Measurements from ENCODE around the gene ZNF621. TPM values are rescaled to one million over a fixed set of nuclear protein-coding genes. Genes with fewer than 3 reads are reported as not detected.

ZNF621 gene
- total and polyA plus RNA-seq, 4 donors = 3.3 to 11.5 (median 7.0) TPM

GRCh38 chr3:40511031-40511718 is 13.6 kb upstream of the ZNF621 start:
- no peak overlapping the region for H3K27ac ChIP-seq (ENCODE audit: low read depth in 1 of 2, low read length in 2 of 2)
- H3K9ac ChIP-seq (ENCODE audit: low read depth in 1 of 2, low read length in 2 of 2) = no peak overlapping the region
- no peak overlapping the region for H3K4me3 ChIP-seq (ENCODE audit: low read depth in 1 of 3, low read length in 3 of 3)
- H3K36me3 ChIP-seq (ENCODE audit: control insufficient read depth in 4 of 4, insufficient read depth in 3 of 4, low read depth in 1 of 4, low read length in 3 of 4) = peaks cover 0 to 6% (median 4%) of the 10 kb centered on the region in 4 donors
- 90% methylated on average over 1 of the region's 1 CpG for WGBS
- no peaks in the 10 kb centered on the region for H3K9me3 ChIP-seq (ENCODE audit: control insufficient read depth in 4 of 4, low read length in 3 of 4)
- peaks cover 0 to 5% (median 1%) of the 10 kb centered on the region in 4 donors for H3K4me1 ChIP-seq (ENCODE audit: control insufficient read depth in 4 of 4, insufficient read depth in 4 of 4, low read length in 3 of 4)
- TF ChIP-seq JUND (IDR thresholded peaks at IDR 0.05) (no peak), NR2F2 (IDR thresholded peaks at IDR 0.05) (no peak), SP1 (IDR thresholded peaks at IDR 0.05) (no peak), HNF4A (conservative IDR thresholded peaks at IDR 0.05) (no peak), TAF1 (conservative IDR thresholded peaks at IDR 0.05) (no peak), GABPA (IDR thresholded peaks at IDR 0.05 in 1 of 2, conservative IDR thresholded peaks at IDR 0.05 in 1 of 2) (no peak), RAD21 (IDR thresholded peaks at IDR 0.05) (no peak), EGR1 (IDR thresholded peaks at IDR 0.05; ENCODE audit: low read depth in 2 of 2) (no peak)
- DNase-seq (ENCODE audit: low spot score) = no peak
- no peaks in the 10 kb centered on the region for H3K27me3 ChIP-seq (ENCODE audit: control insufficient read depth in 4 of 4, insufficient read depth in 4 of 4, low read length in 3 of 4)

- Histone ChIP-seq H3K9ac (ENCODE audit: low read depth in 1 of 2, low read length in 2 of 2) (no peak overlapping the region), H3K9me3 (ENCODE audit: control insufficient read depth in 4 of 4, low read length in 3 of 4) (no peaks in the 10 kb centered on the region), H3K36me3 (ENCODE audit: control insufficient read depth in 4 of 4, insufficient read depth in 3 of 4, low read depth in 1 of 4, low read length in 3 of 4) (peaks cover 4 to 8% (median 7%) of the 10 kb centered on the region in 4 donors), H3K27me3 (ENCODE audit: control insufficient read depth in 4 of 4, insufficient read depth in 4 of 4, low read length in 3 of 4) (no peaks in the 10 kb centered on the region), H3K4me1 (ENCODE audit: control insufficient read depth in 4 of 4, insufficient read depth in 4 of 4, low read length in 3 of 4) (no peaks in the 10 kb centered on the region), H3K27ac (ENCODE audit: low read depth in 1 of 2, low read length in 2 of 2) (no peak overlapping the region), H3K4me3 (ENCODE audit: low read depth in 1 of 3, low read length in 3 of 3) (no peak overlapping the region)
- TF ChIP-seq RAD21 (IDR thresholded peaks at IDR 0.05) (no peak), ZBTB33 (IDR thresholded peaks at IDR 0.05) (no peak), MAX (IDR thresholded peaks at IDR 0.05) (no peak), YY1 (IDR thresholded peaks at IDR 0.05) (no peak), JUND (IDR thresholded peaks at IDR 0.05) (no peak), REST (IDR thresholded peaks at IDR 0.05) (no peak)
- WGBS = 96% methylated on average over 5 of the region's 5 CpGs
- DNase-seq (ENCODE audit: low spot score) = no peak
These were observed 8.6 kb upstream of the ZNF621 start for GRCh38 chr3:40516201-40516600.

GRCh38 chr3:40518067-40518466 is 6.7 kb upstream of the ZNF621 start:
- H3K36me3 ChIP-seq (ENCODE audit: control insufficient read depth in 4 of 4, insufficient read depth in 3 of 4, low read depth in 1 of 4, low read length in 3 of 4) = peaks cover 1 to 8% (median 7%) of the 10 kb centered on the region in 4 donors
- no peak overlapping the region for H3K9ac ChIP-seq (ENCODE audit: low read depth in 1 of 2, low read length in 2 of 2)
- no peak overlapping the region for H3K4me3 ChIP-seq (ENCODE audit: low read depth in 1 of 3, low read length in 3 of 3)
- no peak overlapping the region for H3K27ac ChIP-seq (ENCODE audit: low read depth in 1 of 2, low read length in 2 of 2)
- no peaks in the 10 kb centered on the region for H3K27me3 ChIP-seq (ENCODE audit: control insufficient read depth in 4 of 4, insufficient read depth in 4 of 4, low read length in 3 of 4)
- TF ChIP-seq GABPA (IDR thresholded peaks at IDR 0.05 in 1 of 2, conservative IDR thresholded peaks at IDR 0.05 in 1 of 2) (no peak), TAF1 (conservative IDR thresholded peaks at IDR 0.05) (no peak), RXRA (IDR thresholded peaks at IDR 0.05) (no peak), HNF4A (conservative IDR thresholded peaks at IDR 0.05) (no peak), RAD21 (IDR thresholded peaks at IDR 0.05) (no peak), SP1 (IDR thresholded peaks at IDR 0.05) (no peak), ZBTB33 (IDR thresholded peaks at IDR 0.05) (no peak)
- WGBS = 94% methylated on average over 1 of the region's 1 CpG
- no peaks in the 10 kb centered on the region for H3K9me3 ChIP-seq (ENCODE audit: control insufficient read depth in 4 of 4, low read length in 3 of 4)
- DNase-seq (ENCODE audit: low spot score) = no peak
- H3K4me1 ChIP-seq (ENCODE audit: control insufficient read depth in 4 of 4, insufficient read depth in 4 of 4, low read length in 3 of 4) = no peaks in the 10 kb centered on the region
